VCaP (cell line): ENCODE measurements around the gene PIGU.

Source experiments
- H3K27ac ChIP-seq: fragments of 450-650 bp; 2 replicates; pipeline ENCODE4 v1.5.1; 2017
- TF ChIP-seq, protein P1 (sequence below): fragments of 450-650 bp; conservative IDR thresholded peaks from 2 replicates; pipeline ENCODE4 v1.5.1; 2017; ENCODE audit warnings: mild to moderate bottlenecking, moderate library complexity

Gene PIGU

DNA sequence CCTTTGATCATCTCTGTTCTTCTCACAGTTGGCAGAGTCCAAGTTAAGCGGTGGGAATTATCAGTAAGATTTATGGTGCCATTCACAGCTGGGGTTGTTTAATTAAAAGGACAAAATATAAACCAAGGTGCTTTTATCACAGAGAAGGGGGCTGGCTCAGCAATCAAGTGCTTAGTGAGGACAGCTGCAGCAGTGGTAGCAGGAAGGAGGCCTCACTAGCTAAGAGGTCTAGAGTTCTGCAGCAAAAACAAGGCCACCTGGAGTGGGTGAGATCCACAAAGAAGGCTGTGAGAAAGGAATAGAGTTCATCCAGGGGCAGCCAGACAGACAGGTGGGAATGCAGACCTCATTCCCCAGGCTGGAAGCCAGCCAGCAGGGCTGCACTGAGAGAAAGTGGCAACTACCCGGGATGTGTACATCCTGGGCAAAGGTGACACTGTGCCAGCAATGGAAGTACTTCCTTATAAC is 37.1 kb downstream of the PIGU start:
- TF ChIP-seq, protein P1, sequence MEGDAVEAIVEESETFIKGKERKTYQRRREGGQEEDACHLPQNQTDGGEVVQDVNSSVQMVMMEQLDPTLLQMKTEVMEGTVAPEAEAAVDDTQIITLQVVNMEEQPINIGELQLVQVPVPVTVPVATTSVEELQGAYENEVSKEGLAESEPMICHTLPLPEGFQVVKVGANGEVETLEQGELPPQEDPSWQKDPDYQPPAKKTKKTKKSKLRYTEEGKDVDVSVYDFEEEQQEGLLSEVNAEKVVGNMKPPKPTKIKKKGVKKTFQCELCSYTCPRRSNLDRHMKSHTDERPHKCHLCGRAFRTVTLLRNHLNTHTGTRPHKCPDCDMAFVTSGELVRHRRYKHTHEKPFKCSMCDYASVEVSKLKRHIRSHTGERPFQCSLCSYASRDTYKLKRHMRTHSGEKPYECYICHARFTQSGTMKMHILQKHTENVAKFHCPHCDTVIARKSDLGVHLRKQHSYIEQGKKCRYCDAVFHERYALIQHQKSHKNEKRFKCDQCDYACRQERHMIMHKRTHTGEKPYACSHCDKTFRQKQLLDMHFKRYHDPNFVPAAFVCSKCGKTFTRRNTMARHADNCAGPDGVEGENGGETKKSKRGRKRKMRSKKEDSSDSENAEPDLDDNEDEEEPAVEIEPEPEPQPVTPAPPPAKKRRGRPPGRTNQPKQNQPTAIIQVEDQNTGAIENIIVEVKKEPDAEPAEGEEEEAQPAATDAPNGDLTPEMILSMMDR, result no peak
- H3K27ac ChIP-seq, result peak overlapping the region; percentile 55

DNA sequence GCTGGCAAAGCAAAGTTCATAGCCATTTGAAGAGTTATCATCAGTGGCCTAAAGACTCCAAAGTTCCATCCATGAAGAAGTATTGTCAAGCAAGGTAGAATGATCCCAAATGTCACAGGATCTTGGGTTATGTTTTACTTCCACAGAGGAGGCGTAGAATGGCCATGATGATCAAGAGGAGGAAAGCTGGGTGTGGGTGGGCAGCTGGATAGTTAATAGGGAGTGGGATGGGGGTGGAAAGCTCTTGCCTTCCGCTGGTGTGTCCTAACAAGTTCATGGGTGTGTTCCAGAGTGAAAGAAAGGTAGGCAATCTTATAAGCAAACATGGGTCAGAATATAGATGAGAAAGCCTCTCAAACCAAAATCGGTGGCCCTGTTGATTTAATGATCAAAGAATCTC is 38.4 kb downstream of the PIGU start:
- TF ChIP-seq, protein P1, result no peak

DNA sequence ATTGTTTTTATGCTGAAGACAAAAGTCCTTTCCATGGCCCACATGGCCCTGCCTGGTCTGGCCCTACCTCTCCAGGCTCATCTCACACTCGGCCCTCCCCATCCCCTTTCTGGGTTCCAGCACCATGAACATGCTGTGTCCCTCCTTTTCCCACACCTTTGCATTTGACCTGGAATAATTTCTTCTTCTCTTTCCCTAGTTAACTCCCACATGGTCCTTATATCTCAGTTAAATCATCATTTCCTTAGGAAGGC is 38.9 kb downstream of the PIGU start:
- TF ChIP-seq, protein P1, result no peak
- H3K27ac ChIP-seq, result no peak overlapping the region

More for the DNA sequence above, 38.4 kb downstream of the PIGU start:
- no peak overlapping the region for H3K27ac ChIP-seq

DNA sequence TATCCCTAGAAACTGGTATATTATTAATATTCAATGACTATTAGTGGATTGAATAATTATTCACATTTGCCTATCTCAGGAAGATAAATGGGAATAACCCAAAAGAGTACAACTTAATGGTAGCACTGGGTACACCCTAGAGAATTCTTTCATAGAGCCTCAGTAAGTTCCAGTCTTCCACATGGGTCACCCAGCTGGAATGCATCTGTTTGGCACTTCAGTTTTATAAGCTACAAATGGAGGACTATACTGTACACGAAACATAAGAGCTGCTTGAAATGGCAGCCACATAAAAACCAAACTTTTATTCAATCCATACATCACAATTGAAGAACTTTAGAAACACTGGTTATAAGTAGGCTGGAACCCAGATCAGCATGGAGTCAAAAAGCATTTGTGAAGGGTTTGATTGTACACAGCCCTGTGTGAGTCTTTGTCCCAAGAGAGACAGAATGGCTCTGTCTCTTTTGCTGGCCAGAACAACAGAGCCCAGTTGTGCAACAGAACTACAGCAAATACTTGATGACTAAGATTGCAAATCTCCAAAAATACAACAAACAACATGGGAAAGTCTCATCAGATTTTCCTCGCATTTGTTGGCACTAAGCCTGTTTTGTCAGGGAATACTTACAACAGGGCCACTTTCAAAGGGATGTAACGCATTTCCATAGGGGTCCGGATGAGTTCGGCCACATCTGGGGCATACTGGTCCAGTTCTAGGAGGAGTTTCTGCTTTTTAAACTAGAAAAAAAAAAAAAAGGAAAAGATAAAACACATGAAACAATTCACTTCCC is 39.5 kb downstream of the PIGU start:
- TF ChIP-seq, protein P1, result no peak
- H3K27ac ChIP-seq, result no peak overlapping the region

DNA sequence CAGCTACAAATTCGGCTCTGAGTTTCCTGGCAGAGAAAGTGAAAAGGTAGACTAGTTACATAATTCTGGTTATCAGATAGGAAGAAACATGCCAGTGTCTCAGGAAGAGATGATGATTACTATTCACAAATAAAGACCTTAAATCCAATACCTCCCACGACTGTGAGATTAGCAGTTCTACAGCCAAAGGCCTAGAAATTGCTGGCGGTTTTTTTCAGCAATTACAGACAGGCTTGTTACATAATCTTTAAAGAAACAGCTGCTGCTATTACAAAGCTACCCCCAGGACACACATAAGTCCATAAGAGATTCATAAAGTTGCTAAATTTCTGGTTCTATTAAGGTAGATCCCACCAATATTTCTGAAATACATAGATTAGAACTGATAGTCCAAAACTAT is 40.2 kb downstream of the PIGU start:
- TF ChIP-seq, protein P1, result no peak
- H3K27ac ChIP-seq, result no peak overlapping the region

DNA sequence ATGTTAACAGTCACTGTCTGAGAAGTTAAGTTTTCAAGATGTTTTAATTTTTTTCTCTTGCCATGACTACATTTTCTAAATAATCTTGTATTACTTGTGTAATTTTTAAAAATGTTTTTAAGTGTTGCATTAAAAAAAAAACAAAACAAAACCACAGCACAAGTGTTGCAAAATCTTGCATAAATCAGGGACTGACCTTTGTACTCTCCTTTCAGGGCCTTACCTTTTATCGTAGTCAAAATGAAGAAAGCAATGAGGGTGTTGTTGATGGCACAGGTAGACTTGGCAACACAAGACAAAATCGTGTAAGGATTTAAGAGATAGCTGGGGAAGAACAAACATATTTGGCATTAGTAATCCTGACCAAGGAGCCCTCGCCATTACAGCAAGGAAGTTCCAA is 42.5 kb downstream of the PIGU start:
- TF ChIP-seq, protein P1, result no peak

DNA sequence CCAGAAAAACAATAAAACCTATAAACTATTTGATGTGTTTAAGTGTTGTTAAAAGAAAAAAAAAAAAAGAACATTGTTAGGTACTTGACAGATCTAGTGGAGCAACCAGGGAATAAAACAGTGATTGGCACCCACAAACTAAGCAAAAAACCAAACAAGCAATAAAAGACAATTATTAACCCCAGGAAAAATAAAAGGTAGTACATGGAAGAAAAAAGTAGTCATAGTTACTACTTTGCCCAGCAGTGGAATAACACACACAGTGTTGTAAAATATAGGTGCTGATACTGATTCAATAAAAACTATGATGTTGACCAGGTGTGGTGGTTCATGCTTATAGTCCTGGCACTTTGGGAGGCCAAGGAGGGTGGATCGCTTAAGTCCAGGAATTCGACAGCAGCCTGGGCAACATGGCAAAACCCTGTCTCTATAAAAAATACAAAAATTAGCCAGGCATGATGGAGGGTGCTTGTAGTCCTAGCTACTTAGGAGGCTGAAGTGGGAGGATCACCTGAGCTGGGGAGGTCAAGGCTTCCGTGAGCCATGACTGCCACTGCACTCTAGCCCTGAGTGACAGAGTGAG is 43.9 kb downstream of the PIGU start:
- peak overlapping the region; percentile 66 for H3K27ac ChIP-seq
- TF ChIP-seq, protein P1, result no peak

More for the DNA sequence above, 42.5 kb downstream of the PIGU start:
- H3K27ac ChIP-seq, result peak overlapping the region; percentile 66; the same call in 1 of the 2 replicates
